HG03342 (cell line): ENCODE data around the gene CARM1.

ENCODE experiments used
- ATAC-seq: cut with Tn5 transposase; IDR thresholded peaks from one replicate; pipeline ENCODE4 v1.9.1; 2021; ENCODE audit warnings: mild to moderate bottlenecking, moderate library complexity; ENCODE audit not compliant: unreplicated experiment

Gene CARM1

DNA sequence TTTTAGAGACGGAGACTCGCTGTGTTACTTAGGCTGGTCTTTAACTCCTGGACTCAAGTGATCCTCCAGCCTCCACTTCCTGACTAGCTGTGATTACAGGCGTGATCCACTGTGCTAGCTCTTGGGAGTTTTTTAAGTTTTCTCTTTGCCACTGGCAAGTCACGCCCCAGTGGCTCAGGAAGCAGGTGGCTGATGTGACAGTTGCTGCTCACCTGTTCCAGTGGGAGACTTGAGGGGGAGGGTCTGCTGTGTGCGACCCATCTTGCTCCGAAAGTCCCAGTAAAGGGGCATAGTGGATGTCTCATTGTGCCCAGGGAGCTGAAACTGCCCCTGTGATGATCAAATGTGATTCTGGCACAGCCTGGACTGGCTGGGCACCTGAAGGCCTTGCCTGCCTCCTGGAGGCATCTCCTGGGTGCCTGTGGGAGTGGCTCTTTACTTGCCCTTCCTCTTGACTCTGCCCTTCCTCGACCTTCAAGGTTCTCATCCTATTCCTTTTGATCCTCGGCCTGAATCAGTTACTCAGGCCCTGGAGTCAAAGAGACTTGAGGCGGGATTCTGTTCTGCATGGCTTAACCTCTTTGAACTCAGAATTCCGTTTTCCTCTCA lies 97.3 kb downstream of the CARM1 start:
- no peak for ATAC-seq

DNA sequence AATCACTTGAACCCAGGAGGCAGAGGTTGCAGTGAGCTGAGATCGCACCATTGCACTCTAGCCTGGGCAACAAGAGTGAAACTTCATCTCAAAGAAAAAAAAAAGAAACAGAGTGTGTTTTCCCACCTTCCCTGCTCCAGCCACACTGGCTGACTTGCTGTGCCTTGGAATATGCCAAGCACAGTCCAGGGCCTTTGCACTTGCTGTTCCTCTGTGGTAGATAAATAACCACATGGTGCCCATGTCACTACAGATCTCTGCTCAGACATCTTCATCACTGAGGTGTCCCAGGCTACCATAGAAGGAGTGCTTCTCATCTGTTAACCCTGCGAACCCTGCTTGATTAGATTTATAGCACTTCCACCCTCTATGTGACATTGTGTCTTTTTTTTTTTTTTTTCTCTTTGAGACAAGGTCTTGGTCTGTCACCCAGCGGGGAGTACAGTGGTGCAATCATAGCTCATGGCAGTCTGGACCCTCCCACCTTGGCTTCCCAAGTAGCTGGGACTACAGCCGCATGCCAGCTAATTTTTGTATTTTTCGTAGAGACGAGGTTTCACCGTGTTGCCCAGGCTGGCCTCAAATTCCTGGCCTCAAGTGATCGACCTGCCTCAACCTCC lies 99.9 kb downstream of the CARM1 start:
- no peak for ATAC-seq
